ENCODE data around the gene TMEM74B.

DNA sequence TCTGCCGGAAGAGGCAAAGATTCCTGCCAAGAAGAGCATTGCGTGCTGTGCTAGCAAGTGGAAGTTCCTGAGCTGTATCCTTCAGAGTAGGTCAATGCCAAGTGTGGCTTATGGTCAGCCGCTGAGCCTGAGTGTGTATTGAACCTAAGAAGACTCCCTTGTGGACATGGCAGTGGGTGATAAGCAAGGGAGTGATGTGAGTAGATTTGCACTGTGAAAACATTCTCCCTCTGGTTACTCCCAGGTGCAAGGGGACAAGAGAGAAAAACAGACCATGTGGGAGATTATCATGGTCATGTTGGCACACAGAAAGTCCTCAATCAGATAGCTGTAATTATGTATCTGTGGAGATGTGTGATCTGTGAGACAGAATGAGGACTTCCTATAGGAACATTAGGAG lies 6.1 kb upstream of the TMEM74B start:
- TF ChIP-seq EZH2phosphoT487 (IDR thresholded peaks at IDR 0.05; ENCODE audit: borderline replicate concordance) = no peak
- TF ChIP-seq, protein P1, sequence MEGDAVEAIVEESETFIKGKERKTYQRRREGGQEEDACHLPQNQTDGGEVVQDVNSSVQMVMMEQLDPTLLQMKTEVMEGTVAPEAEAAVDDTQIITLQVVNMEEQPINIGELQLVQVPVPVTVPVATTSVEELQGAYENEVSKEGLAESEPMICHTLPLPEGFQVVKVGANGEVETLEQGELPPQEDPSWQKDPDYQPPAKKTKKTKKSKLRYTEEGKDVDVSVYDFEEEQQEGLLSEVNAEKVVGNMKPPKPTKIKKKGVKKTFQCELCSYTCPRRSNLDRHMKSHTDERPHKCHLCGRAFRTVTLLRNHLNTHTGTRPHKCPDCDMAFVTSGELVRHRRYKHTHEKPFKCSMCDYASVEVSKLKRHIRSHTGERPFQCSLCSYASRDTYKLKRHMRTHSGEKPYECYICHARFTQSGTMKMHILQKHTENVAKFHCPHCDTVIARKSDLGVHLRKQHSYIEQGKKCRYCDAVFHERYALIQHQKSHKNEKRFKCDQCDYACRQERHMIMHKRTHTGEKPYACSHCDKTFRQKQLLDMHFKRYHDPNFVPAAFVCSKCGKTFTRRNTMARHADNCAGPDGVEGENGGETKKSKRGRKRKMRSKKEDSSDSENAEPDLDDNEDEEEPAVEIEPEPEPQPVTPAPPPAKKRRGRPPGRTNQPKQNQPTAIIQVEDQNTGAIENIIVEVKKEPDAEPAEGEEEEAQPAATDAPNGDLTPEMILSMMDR (conservative IDR thresholded peaks at IDR 0.05; ENCODE audit: low read length) = no peak

Data from Loucy (cell line).